Transverse colon (tissue), 4 donors: Measurements from ENCODE around the gene ALDH3A2.

ENCODE experiments used
- EP300 ChIP-seq: sonication (generic); formaldehyde crosslinking; IDR thresholded peaks from one replicate; pipeline ENCODE4 v1.6.1; 2017; ENCODE audit warnings: antibody characterized with exemption, low read depth
- POLR2A ChIP-seq: fragments of 450-650 bp; IDR thresholded peaks from one replicate; pipeline ENCODE4 v1.6.1; 2016; ENCODE audit warnings: antibody characterized with exemption, mild to moderate bottlenecking, moderate library complexity
- POLR2AphosphoS5 ChIP-seq, 3 donors: sonication (generic); formaldehyde crosslinking; IDR thresholded peaks; one replicate each; pipeline ENCODE4 v1.6.1; 2016; ENCODE audit warnings: antibody characterized with exemption in 3 of 3
- TF ChIP-seq, protein P1 (sequence below), 5 experiments: fragments of 200-600 bp in 3 of 5; fragments of 450-650 bp in 2 of 5; sonication (generic) in 3 of 5; IDR thresholded peaks; 1 replicate in 2 of 5; 2 replicates in 3 of 5; pipeline ENCODE4 v1.5.1; 2016 to 2017; ENCODE audit warnings: antibody characterized with exemption in 5 of 5, inconsistent platforms in 3 of 5, mild to moderate bottlenecking in 2 of 5, moderate library complexity in 1 of 5

DNA sequence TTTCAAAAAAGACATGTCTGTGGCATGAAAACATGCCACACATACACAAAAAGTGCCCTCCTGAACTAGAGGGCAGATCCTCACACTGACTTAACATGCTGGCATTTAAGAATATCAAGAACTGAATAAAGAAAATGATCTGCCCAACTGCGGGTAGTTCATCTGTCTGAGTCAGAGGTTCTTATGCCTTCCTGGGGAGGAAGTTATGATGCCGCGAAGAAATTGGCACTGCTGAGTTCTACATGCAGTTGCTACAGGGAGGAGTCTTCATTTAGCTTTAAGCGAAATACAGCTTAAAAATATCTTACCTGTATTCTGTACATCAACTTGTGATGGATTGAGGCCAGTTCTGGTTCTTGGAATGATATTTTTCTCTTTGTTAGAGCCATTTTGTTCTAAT lies 6.3 kb downstream of the ALDH3A2 start:
- TF ChIP-seq, protein P1, sequence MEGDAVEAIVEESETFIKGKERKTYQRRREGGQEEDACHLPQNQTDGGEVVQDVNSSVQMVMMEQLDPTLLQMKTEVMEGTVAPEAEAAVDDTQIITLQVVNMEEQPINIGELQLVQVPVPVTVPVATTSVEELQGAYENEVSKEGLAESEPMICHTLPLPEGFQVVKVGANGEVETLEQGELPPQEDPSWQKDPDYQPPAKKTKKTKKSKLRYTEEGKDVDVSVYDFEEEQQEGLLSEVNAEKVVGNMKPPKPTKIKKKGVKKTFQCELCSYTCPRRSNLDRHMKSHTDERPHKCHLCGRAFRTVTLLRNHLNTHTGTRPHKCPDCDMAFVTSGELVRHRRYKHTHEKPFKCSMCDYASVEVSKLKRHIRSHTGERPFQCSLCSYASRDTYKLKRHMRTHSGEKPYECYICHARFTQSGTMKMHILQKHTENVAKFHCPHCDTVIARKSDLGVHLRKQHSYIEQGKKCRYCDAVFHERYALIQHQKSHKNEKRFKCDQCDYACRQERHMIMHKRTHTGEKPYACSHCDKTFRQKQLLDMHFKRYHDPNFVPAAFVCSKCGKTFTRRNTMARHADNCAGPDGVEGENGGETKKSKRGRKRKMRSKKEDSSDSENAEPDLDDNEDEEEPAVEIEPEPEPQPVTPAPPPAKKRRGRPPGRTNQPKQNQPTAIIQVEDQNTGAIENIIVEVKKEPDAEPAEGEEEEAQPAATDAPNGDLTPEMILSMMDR (IDR thresholded peaks at IDR 0.05) = no peak
- no peak for TF ChIP-seq POLR2A
- no peak for TF ChIP-seq EP300
- TF ChIP-seq POLR2AphosphoS5 (IDR thresholded peaks at IDR 0.05) = no peak
